GM20431 (cell line): ENCODE data around the gene EPS8.

Experiments
- in situ Hi-C: fragments of 300-500 bp; cut with MseI, MboI; formaldehyde crosslinking; loops from one replicate; pipeline ENCODE4 v1.15.0; 2020; ENCODE audit warnings: low sequenced_read_pairs; ENCODE audit not compliant: unreplicated experiment

Gene EPS8

GRCh38 chr12:15589328-15590032 is 199.7 kb downstream of the EPS8 start:
- in situ Hi-C loops: loop anchor here (5.0 kb wide), 2 partner anchors 57 to 263 kb away; no protein-coding TSS in a partner anchor

- in situ Hi-C loops: loop anchor here (5.0 kb wide), 2 partner anchors 52 to 268 kb away; no protein-coding TSS in a partner anchor
Observed at GRCh38 chr12:15584366-15585041, 204.7 kb downstream of the EPS8 start.

GRCh38 chr12:15583804-15584203 is 205.4 kb downstream of the EPS8 start:
- in situ Hi-C loops: no loop called here

- in situ Hi-C loops: no loop called here
Observed at GRCh38 chr12:15581006-15581405, 208.2 kb downstream of the EPS8 start.

- in situ Hi-C loops: no loop called here
Observed at GRCh38 chr12:15580431-15580830, 208.8 kb downstream of the EPS8 start.

GRCh38 chr12:15575671-15576541 is 213.3 kb downstream of the EPS8 start:
- in situ Hi-C loops: no loop called here

GRCh38 chr12:15574353-15574752 is 214.8 kb downstream of the EPS8 start:
- in situ Hi-C loops: no loop called here
